ENCODE data around the gene MCM3. TPM values are rescaled to one million over a fixed set of nuclear protein-coding genes. Genes with fewer than 3 reads are reported as not detected.

Gene MCM3
- total and polyA plus RNA-seq, 2 donors (not counting 1 experiment from before 2014, with no cell fraction given): 34.3 to 58.5 TPM

DNA sequence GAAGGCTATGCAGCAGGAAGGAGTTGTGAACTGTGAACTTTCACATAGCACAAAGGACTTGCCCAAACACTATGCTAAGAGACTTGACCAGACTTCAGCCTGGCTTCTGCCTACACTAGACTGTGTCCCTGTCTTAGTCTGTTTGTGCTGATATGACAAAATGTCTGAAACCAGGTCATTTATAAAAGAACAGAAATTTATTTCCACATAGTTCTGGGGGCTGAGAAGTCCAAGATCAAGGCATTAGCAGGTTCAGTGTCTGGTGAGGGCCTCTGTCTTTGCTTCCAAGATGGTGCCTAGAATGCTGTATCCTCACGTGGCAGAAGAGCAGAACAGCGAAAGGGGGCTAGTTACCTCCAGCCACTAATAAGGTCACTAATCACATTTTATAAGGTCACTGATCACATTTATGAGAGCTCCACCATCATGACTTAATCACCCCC is 16.0 kb upstream of the MCM3 start:
- H3K79me2 ChIP-seq (ENCODE audit: control insufficient read depth, insufficient read depth, low read length): no peaks in the 10 kb centered on the region
- no peak overlapping the region for H2AFZ ChIP-seq (ENCODE audit: insufficient read depth, low read depth, low read length, poor library complexity, severe bottlenecking)
- no peaks in the 10 kb centered on the region for H3K36me3 ChIP-seq (replicated peaks in 1 of 2; ENCODE audit: control extremely low read depth in 1 of 2, control insufficient read depth in 1 of 2, extremely low read depth in 1 of 2, insufficient read depth in 2 of 2, low read length in 1 of 2)
- Mint-ChIP-seq H3K27me3 (no peaks in the 10 kb centered on the region), H3K4me3 (no peak overlapping the region), H3K27ac (no peak overlapping the region), H3K9me3 (ENCODE audit: insufficient read depth) (no peaks in the 10 kb centered on the region), H3K4me1 (peaks cover 56% of the 10 kb centered on the region)
- H3K27me3 ChIP-seq (replicated peaks in 1 of 4; ENCODE audit: control extremely low read depth in 1 of 4, control insufficient read depth in 3 of 4, insufficient read depth in 4 of 4, low read length in 3 of 4): no peaks in the 10 kb centered on the region
- H3K4me2 ChIP-seq (replicated peaks; ENCODE audit: low read depth, low read length, poor library complexity, severe bottlenecking): no peak overlapping the region
- no peak for DNase-seq
- TF ChIP-seq, protein P1, sequence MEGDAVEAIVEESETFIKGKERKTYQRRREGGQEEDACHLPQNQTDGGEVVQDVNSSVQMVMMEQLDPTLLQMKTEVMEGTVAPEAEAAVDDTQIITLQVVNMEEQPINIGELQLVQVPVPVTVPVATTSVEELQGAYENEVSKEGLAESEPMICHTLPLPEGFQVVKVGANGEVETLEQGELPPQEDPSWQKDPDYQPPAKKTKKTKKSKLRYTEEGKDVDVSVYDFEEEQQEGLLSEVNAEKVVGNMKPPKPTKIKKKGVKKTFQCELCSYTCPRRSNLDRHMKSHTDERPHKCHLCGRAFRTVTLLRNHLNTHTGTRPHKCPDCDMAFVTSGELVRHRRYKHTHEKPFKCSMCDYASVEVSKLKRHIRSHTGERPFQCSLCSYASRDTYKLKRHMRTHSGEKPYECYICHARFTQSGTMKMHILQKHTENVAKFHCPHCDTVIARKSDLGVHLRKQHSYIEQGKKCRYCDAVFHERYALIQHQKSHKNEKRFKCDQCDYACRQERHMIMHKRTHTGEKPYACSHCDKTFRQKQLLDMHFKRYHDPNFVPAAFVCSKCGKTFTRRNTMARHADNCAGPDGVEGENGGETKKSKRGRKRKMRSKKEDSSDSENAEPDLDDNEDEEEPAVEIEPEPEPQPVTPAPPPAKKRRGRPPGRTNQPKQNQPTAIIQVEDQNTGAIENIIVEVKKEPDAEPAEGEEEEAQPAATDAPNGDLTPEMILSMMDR (IDR thresholded peaks at IDR 0.05): no peak
- TF ChIP-seq EZH2 (IDR thresholded peaks at IDR 0.05; ENCODE audit: borderline replicate concordance, insufficient read depth, low read depth, low read length, poor library complexity, severe bottlenecking): no peak
- H3K4me3 ChIP-seq (ENCODE audit: control extremely low read depth in 1 of 5, extremely low read depth in 1 of 5, insufficient read depth in 1 of 5, low read depth in 2 of 5, low read length in 4 of 5): no peak overlapping the region
- H3K27ac ChIP-seq (ENCODE audit: low read length in 2 of 2): no peak overlapping the region
- CTCF ChIA-PET: no interaction called here
- H4K20me1 ChIP-seq (ENCODE audit: control insufficient read depth, insufficient read depth, low read length, poor library complexity, severe bottlenecking): no peaks in the 10 kb centered on the region
- H3K9ac ChIP-seq (ENCODE audit: low read length): no peak overlapping the region
- intact Hi-C loops (cut with micrococcal nuclease): no loop called here
- 95% methylated on average over 2 of the region's 2 CpGs for WGBS (ENCODE audit: insufficient coverage)
- peaks cover 47 to 62% of the 10 kb centered on the region in 2 donors for H3K4me1 ChIP-seq (ENCODE audit: control insufficient read depth in 2 of 2, insufficient read depth in 2 of 2, low read length in 2 of 2)
- no peak for ATAC-seq (ENCODE audit: low read depth)
- no peaks in the 10 kb centered on the region for H3K9me3 ChIP-seq (ENCODE audit: control extremely low read depth in 1 of 3, control insufficient read depth in 2 of 3, insufficient read depth in 1 of 3, low read length in 2 of 3)
- POLR2A ChIA-PET: no interaction called here

- 43% methylated on average over 3 of the region's 3 CpGs for WGBS (ENCODE audit: insufficient coverage)
- no peak for DNase-seq
- H3K4me2 ChIP-seq (replicated peaks; ENCODE audit: low read depth, low read length, poor library complexity, severe bottlenecking): peak overlapping the region; percentile 13
- H3K4me1 ChIP-seq (ENCODE audit: control insufficient read depth in 2 of 2, insufficient read depth in 2 of 2, low read length in 2 of 2): peaks cover 38 to 53% of the 10 kb centered on the region in 2 donors
- intact Hi-C loops (cut with micrococcal nuclease): no loop called here
- H3K9me3 ChIP-seq (ENCODE audit: control extremely low read depth in 1 of 3, control insufficient read depth in 2 of 3, insufficient read depth in 1 of 3, low read length in 2 of 3): no peaks in the 10 kb centered on the region
- POLR2A ChIA-PET: no interaction called here
- TF ChIP-seq, protein P1 (IDR thresholded peaks at IDR 0.05): no peak
- no peak for TF ChIP-seq EZH2 (IDR thresholded peaks at IDR 0.05; ENCODE audit: borderline replicate concordance, insufficient read depth, low read depth, low read length, poor library complexity, severe bottlenecking)
- peak overlapping the region; percentile 19 for H2AFZ ChIP-seq (ENCODE audit: insufficient read depth, low read depth, low read length, poor library complexity, severe bottlenecking)
- Mint-ChIP-seq H3K27ac (peak overlapping the region; percentile 47), H3K4me3 (no peak overlapping the region), H3K9me3 (ENCODE audit: insufficient read depth) (no peaks in the 10 kb centered on the region), H3K4me1 (peaks cover 47% of the 10 kb centered on the region), H3K27me3 (no peaks in the 10 kb centered on the region)
- CTCF ChIA-PET: interaction anchor here (0.8 to 2.2 kb wide), 3 partner anchors 10 to 17 kb away, joined by 3 to 7 read pairs (median 5); no protein-coding TSS in a partner anchor
- H3K4me3 ChIP-seq (ENCODE audit: control extremely low read depth in 1 of 5, extremely low read depth in 1 of 5, insufficient read depth in 1 of 5, low read depth in 2 of 5, low read length in 4 of 5): no peak overlapping the region
- ATAC-seq (ENCODE audit: low read depth): no peak
- no peaks in the 10 kb centered on the region for H3K27me3 ChIP-seq (replicated peaks in 1 of 4; ENCODE audit: control extremely low read depth in 1 of 4, control insufficient read depth in 3 of 4, insufficient read depth in 4 of 4, low read length in 3 of 4)
- H3K9ac ChIP-seq (ENCODE audit: low read length): no peak overlapping the region
- H3K79me2 ChIP-seq (ENCODE audit: control insufficient read depth, insufficient read depth, low read length): no peaks in the 10 kb centered on the region
- no peaks in the 10 kb centered on the region for H3K36me3 ChIP-seq (replicated peaks in 1 of 2; ENCODE audit: control extremely low read depth in 1 of 2, control insufficient read depth in 1 of 2, extremely low read depth in 1 of 2, insufficient read depth in 2 of 2, low read length in 1 of 2)
- no peaks in the 10 kb centered on the region for H4K20me1 ChIP-seq (ENCODE audit: control insufficient read depth, insufficient read depth, low read length, poor library complexity, severe bottlenecking)
- H3K27ac ChIP-seq (ENCODE audit: low read length in 2 of 2): no peak overlapping the region
These were observed 15.1 kb upstream of the MCM3 start for GRCh38 chr6:52299653-52300052.
